Mesothelial cell of epicardium (in vitro differentiated cells): Measurements from ENCODE around the gene CACNA1E. TPM values are rescaled to one million over a fixed set of nuclear protein-coding genes. Genes with fewer than 3 reads are reported as not detected.

Source experiments
- DNase-seq, 2 experiments: peaks; one replicate each; pipeline ENCODE4 v3.0.0; 2021; ENCODE audit warnings: low spot score in 2 of 2; ENCODE audit not compliant: unreplicated experiment in 2 of 2
- H3K27ac Mint-ChIP-seq: 2 replicates; pipeline ENCODE4 v1.8.0; 2021; ENCODE audit warnings: mixed read lengths
- H3K27me3 Mint-ChIP-seq: 2 replicates; pipeline ENCODE4 v1.8.0; 2021; ENCODE audit warnings: low read depth, mixed read lengths
- H3K36me3 Mint-ChIP-seq: 2 replicates; pipeline ENCODE4 v1.8.0; 2021; ENCODE audit warnings: mixed read lengths
- H3K4me1 Mint-ChIP-seq: 2 replicates; pipeline ENCODE4 v1.8.0; 2021; ENCODE audit warnings: mixed read lengths
- H3K4me3 Mint-ChIP-seq: 2 replicates; pipeline ENCODE4 v1.8.0; 2021; ENCODE audit warnings: mild to moderate bottlenecking, moderate library complexity, mixed read lengths
- H3K9me3 Mint-ChIP-seq: 2 replicates; pipeline ENCODE4 v1.8.0; 2021; ENCODE audit warnings: mixed read lengths
- total RNA-seq: library from RNA; stranded (reverse); gene quantifications from 3 replicates; pipeline ENCODE4 v1.2.1, GENCODE V29; 2021
- TF ChIP-seq, protein P1 (sequence below): fragments of 200-600 bp; sonication (generic); IDR thresholded peaks from one replicate; pipeline ENCODE4 v1.5.0; 2021; ENCODE audit warnings: antibody characterized with exemption; ENCODE audit not compliant: unreplicated experiment

CACNA1E gene
- total RNA-seq, 1 donor from 2014 or later = 0.60 TPM

DNA sequence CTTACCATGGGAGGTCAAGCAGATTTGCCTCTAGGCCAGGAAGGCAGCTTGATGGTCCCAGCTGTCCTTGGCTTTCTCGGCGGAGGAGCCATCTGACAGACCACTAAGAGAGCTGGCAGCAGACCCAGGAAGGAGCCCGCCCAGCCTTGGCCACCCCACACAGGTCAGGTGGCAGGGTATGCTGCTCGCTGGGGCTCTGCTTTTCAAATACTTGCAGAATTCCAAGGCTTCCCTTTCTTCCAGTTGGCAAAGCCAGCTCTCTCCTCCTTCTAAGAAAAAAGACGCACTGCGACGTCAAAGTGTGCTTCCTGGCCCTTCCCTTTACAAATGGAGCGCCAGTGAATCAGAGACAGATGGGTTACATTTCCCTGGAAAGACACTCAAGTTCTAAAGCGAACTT lies 229.4 kb downstream of the CACNA1E start:
- TF ChIP-seq, protein P1, sequence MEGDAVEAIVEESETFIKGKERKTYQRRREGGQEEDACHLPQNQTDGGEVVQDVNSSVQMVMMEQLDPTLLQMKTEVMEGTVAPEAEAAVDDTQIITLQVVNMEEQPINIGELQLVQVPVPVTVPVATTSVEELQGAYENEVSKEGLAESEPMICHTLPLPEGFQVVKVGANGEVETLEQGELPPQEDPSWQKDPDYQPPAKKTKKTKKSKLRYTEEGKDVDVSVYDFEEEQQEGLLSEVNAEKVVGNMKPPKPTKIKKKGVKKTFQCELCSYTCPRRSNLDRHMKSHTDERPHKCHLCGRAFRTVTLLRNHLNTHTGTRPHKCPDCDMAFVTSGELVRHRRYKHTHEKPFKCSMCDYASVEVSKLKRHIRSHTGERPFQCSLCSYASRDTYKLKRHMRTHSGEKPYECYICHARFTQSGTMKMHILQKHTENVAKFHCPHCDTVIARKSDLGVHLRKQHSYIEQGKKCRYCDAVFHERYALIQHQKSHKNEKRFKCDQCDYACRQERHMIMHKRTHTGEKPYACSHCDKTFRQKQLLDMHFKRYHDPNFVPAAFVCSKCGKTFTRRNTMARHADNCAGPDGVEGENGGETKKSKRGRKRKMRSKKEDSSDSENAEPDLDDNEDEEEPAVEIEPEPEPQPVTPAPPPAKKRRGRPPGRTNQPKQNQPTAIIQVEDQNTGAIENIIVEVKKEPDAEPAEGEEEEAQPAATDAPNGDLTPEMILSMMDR = no peak
- H3K27me3 Mint-ChIP-seq = peaks cover 12% of the 10 kb centered on the region

DNA sequence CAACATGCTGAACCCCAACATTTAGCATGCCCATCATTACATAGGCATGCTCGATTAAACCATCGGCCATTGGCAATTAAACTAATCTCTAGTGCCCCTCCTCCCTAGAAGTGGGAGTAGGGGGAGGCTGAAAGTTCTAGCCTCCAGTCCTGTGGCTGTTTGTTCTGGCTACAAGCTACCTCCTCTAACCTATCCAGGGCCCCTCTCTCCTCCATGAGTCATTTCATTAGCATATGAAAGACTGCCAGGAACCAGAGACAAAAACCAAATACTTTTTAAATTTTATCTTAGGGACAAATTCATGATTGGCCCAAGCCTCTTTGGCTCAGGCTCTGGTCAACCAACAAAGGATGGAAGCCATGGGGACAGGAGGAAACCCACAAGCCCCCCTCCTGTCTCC lies 231.1 kb downstream of the CACNA1E start:
- no peak for DNase-seq
- H3K4me3 Mint-ChIP-seq = no peak overlapping the region
- H3K4me1 Mint-ChIP-seq = no peaks in the 10 kb centered on the region
- no peaks in the 10 kb centered on the region for H3K36me3 Mint-ChIP-seq
- TF ChIP-seq, protein P1 = no peak
- H3K27me3 Mint-ChIP-seq = peaks cover 20% of the 10 kb centered on the region
- no peak overlapping the region for H3K27ac Mint-ChIP-seq
- H3K9me3 Mint-ChIP-seq = no peaks in the 10 kb centered on the region

More for the DNA sequence above, 229.4 kb downstream of the CACNA1E start:
- DNase-seq = no peak
- H3K27ac Mint-ChIP-seq = no peak overlapping the region
- H3K4me3 Mint-ChIP-seq = no peak overlapping the region
- no peaks in the 10 kb centered on the region for H3K36me3 Mint-ChIP-seq
- no peaks in the 10 kb centered on the region for H3K4me1 Mint-ChIP-seq
- H3K9me3 Mint-ChIP-seq = no peaks in the 10 kb centered on the region

DNA sequence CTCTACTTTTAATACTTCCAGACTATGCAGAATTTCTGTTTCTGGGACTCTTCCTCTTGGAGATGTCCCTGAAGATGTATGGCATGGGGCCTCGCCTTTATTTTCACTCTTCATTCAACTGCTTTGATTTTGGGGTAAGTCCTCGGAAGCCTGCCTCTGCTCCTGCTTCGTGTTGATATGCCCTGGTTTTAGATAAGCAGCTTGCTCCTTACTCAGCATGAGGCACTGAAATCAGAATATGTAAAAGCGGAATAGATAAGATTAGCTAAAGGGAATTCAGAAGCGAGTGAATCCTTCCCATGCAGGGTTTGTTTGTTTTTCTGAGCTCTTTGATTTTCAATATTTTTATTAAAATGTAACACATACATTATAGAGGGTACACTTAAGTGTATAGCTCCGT lies 234.7 kb downstream of the CACNA1E start:
- TF ChIP-seq, protein P1 = no peak

DNA sequence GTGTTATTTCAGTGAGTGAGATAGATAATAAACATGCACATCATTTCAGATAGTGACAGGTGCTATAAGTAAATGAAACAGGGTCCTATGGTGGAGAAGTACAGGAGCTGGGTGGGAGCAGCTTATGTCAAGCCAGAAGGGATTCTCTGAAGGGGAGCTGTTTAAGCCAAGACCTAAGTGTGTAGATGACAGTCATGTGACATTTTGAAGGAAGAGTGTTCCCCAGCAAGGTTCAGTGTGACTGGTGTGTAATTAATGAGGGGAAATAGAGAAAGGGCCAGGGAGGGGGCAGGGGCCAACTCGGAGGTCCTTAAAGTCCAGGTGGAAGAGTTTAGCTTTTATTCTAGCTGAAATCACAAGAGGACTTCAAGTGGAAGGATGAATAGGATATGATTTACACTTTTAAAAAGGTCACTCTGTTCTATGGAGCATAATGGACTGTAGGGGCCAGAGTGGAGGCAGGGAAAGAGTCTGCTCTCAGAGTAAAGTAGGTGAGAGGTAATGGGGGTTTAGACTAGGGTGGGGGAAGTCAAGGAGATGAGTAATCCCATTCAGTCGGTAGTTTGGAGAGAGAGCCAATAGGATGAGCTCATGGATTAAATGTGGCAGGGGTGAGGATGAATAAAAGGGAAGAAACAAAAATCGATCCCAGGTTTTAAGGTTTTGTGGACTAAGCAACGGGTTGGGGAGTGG lies 243.1 kb downstream of the CACNA1E start:
- peaks cover 15% of the 10 kb centered on the region for H3K27me3 Mint-ChIP-seq
- no peak for DNase-seq
- H3K9me3 Mint-ChIP-seq = no peaks in the 10 kb centered on the region
- no peak overlapping the region for H3K27ac Mint-ChIP-seq
- no peaks in the 10 kb centered on the region for H3K36me3 Mint-ChIP-seq
- H3K4me1 Mint-ChIP-seq = no peaks in the 10 kb centered on the region
- no peak overlapping the region for H3K4me3 Mint-ChIP-seq
- TF ChIP-seq, protein P1 = no peak

More for the DNA sequence above, 234.7 kb downstream of the CACNA1E start:
- Mint-ChIP-seq H3K9me3 (no peaks in the 10 kb centered on the region), H3K4me1 (no peaks in the 10 kb centered on the region), H3K4me3 (no peak overlapping the region), H3K27me3 (peaks cover 35% of the 10 kb centered on the region), H3K36me3 (no peaks in the 10 kb centered on the region), H3K27ac (no peak overlapping the region)
- no peak for DNase-seq

DNA sequence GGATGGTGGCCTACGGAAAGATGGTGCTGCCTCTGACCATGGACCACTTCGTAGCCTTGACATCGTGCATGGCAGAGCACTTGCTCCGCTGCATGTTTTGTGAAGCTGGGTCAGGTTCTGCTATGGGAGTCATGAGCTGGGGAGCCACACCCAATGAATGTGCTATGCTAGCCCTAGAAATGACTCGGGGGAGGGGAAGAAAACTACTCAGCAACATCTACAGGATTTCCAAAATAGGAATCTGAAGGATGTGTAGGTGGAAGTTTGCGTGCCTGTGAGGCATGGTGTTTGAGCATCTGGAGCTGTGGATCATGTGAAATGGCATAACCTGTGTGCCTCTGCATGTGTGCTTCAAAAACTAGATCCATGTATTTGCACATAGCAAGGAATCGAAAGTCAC lies 247.3 kb downstream of the CACNA1E start:
- no peak for DNase-seq
- no peak overlapping the region for H3K4me3 Mint-ChIP-seq
- H3K36me3 Mint-ChIP-seq = no peaks in the 10 kb centered on the region
- TF ChIP-seq, protein P1 = no peak
- no peaks in the 10 kb centered on the region for H3K9me3 Mint-ChIP-seq
- H3K27ac Mint-ChIP-seq = no peak overlapping the region
- H3K4me1 Mint-ChIP-seq = no peaks in the 10 kb centered on the region
- H3K27me3 Mint-ChIP-seq = peaks cover 11% of the 10 kb centered on the region
